DOHH2 (cell line): ENCODE results near the gene SUN1.

Source experiments
- H3F3A ChIP-seq: fragments of 200-600 bp; sonication (generic), shearing (Covaris generic); 2 replicates; pipeline ENCODE4 v1.6.0; 2016; ENCODE audit warnings: antibody characterized with exemption, mild to moderate bottlenecking; ENCODE audit not compliant: control insufficient read depth, insufficient read depth
- H3K27ac ChIP-seq: fragments of 200-600 bp; sonication (generic); 2 replicates; pipeline ENCODE4 v1.5.1; 2014; ENCODE audit warnings: low read depth, mild to moderate bottlenecking, low read length, moderate library complexity
- H3K27me3 ChIP-seq: fragments of 200-600 bp; sonication (generic); 2 replicates; pipeline ENCODE4 v1.6.1; 2014; ENCODE audit warnings: mild to moderate bottlenecking, low read length, mixed read lengths; ENCODE audit not compliant: control insufficient read depth
- H3K36me3 ChIP-seq: fragments of 200-600 bp; sonication (generic); 2 replicates; pipeline ENCODE4 v1.6.1; 2014; ENCODE audit warnings: mild to moderate bottlenecking, low read length, moderate library complexity, mixed read lengths; ENCODE audit not compliant: control insufficient read depth
- H3K4me1 ChIP-seq: fragments of 200-600 bp; sonication (generic); 2 replicates; pipeline ENCODE4 v1.6.1; 2014; ENCODE audit warnings: mild to moderate bottlenecking, low read length, mixed read lengths; ENCODE audit not compliant: control insufficient read depth
- H3K4me2 ChIP-seq: fragments of 200-600 bp; sonication (generic); 2 replicates; pipeline ENCODE4 v1.6.0; 2014; ENCODE audit warnings: mild to moderate bottlenecking, low read length, moderate library complexity
- H3K4me3 ChIP-seq: fragments of 200-600 bp; sonication (generic); 2 replicates; pipeline ENCODE4 v1.5.1; 2014; ENCODE audit warnings: mild to moderate bottlenecking, low read length, mixed read lengths
- H3K79me2 ChIP-seq: fragments of 200-600 bp; sonication (generic); 2 replicates; pipeline ENCODE4 v1.6.1; 2014; ENCODE audit warnings: mild to moderate bottlenecking, low read length, mixed read lengths; ENCODE audit not compliant: control insufficient read depth
- H3K9me2 ChIP-seq: fragments of 200-600 bp; sonication (generic); replicated peaks from 2 replicates; pipeline ENCODE4 v1.6.1; 2014; ENCODE audit warnings: mild to moderate bottlenecking, low read length, mixed read lengths; ENCODE audit not compliant: control insufficient read depth
- H3K9me3 ChIP-seq: fragments of 200-600 bp; sonication (generic); 2 replicates; pipeline ENCODE4 v1.6.1; 2014; ENCODE audit warnings: antibody characterized with exemption, low read length, mixed read lengths; ENCODE audit not compliant: control insufficient read depth, insufficient read depth
- H4K20me1 ChIP-seq: fragments of 200-600 bp; sonication (generic); 2 replicates; pipeline ENCODE4 v1.6.0; 2014; ENCODE audit warnings: low read depth, mild to moderate bottlenecking, antibody characterized with exemption, low read length, moderate library complexity; ENCODE audit not compliant: control insufficient read depth, insufficient read depth
- EZH2phosphoT487 ChIP-seq: fragments of 200-600 bp; sonication (generic); IDR thresholded peaks from 2 replicates; pipeline ENCODE4 v1.6.1; 2017; ENCODE audit warnings: borderline replicate concordance, mild to moderate bottlenecking, antibody characterized with exemption, low read length, moderate library complexity, mixed read lengths
- TF ChIP-seq, protein P1 (sequence below): fragments of 200-600 bp; sonication (generic); IDR thresholded peaks from one replicate; pipeline ENCODE4 v1.5.1; 2014; ENCODE audit warnings: antibody characterized with exemption, mild to moderate bottlenecking, low read depth, low read length; ENCODE audit not compliant: poor library complexity, severe bottlenecking

Gene SUN1

DNA sequence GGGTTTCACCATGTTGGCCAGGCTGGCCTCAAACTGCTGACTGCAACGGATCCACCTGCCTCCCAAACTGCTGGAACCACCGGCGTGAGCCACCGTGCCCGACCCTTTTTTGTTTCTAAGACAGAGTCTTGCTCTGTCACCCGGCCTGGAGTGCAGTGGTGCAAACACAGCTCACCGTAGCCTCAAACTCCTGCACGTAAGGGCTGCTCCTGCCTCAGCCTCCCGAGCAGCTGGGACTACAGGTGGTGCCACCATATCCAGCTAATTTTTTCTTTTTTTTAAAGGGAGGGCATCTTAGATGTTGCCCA, 85.8 kb downstream of the SUN1 start:
- Histone ChIP-seq H3K27me3 (peaks cover 35% of the 10 kb centered on the region), H3K4me1 (peaks cover 9% of the 10 kb centered on the region), H3K79me2 (no peaks in the 10 kb centered on the region), H3K36me3 (no peaks in the 10 kb centered on the region), H3K9me2 (no peaks in the 10 kb centered on the region), H3F3A (no peaks in the 10 kb centered on the region), H3K9me3 (no peaks in the 10 kb centered on the region), H3K4me3 (no peak overlapping the region), H3K27ac (no peak overlapping the region), H3K4me2 (no peak overlapping the region), H4K20me1 (no peaks in the 10 kb centered on the region)
- no peak for TF ChIP-seq EZH2phosphoT487

DNA sequence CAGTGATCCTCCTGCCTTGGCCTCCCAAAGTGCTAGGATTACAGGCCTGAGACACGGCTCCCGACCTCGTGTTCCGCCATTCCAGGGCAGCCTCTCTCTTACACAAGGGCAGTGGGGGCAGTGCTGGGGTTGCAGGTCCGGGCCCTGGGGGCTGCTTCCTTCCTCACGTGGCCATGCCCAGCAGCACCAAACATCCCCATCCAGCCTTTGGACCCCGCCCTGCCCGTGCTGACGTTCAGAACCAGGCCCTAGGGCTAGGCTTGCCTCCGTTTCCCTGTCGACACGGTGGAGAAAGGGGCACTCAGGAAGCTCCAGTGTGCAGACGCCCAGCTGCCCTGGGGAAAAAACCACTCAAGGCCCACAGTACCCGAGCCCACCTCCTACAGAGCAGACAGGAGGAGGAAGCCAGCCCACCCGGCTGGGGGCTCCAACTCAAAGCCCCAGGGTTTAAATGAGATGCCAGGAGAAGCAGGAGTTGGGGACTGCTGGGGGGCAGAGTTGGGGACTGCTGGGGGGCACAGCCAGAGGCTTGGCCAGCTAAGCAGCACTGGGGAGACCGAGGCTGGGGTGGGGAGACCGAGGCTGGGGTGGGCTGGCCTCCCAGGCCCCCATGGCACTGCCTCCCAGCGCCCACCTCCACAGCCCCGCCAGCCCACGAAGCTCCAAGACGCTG, 86.3 kb downstream of the SUN1 start:
- TF ChIP-seq EZH2phosphoT487, result no peak
- TF ChIP-seq, protein P1, sequence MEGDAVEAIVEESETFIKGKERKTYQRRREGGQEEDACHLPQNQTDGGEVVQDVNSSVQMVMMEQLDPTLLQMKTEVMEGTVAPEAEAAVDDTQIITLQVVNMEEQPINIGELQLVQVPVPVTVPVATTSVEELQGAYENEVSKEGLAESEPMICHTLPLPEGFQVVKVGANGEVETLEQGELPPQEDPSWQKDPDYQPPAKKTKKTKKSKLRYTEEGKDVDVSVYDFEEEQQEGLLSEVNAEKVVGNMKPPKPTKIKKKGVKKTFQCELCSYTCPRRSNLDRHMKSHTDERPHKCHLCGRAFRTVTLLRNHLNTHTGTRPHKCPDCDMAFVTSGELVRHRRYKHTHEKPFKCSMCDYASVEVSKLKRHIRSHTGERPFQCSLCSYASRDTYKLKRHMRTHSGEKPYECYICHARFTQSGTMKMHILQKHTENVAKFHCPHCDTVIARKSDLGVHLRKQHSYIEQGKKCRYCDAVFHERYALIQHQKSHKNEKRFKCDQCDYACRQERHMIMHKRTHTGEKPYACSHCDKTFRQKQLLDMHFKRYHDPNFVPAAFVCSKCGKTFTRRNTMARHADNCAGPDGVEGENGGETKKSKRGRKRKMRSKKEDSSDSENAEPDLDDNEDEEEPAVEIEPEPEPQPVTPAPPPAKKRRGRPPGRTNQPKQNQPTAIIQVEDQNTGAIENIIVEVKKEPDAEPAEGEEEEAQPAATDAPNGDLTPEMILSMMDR, result no peak
- Histone ChIP-seq H3K4me2 (no peak overlapping the region), H3K9me2 (no peaks in the 10 kb centered on the region), H3K36me3 (no peaks in the 10 kb centered on the region), H4K20me1 (no peaks in the 10 kb centered on the region), H3K27ac (no peak overlapping the region), H3K79me2 (no peaks in the 10 kb centered on the region), H3F3A (no peaks in the 10 kb centered on the region; the same call in 1 of the 2 replicates), H3K4me1 (peaks cover 14% of the 10 kb centered on the region), H3K9me3 (no peaks in the 10 kb centered on the region), H3K27me3 (peaks cover 37% of the 10 kb centered on the region), H3K4me3 (no peak overlapping the region)

DNA sequence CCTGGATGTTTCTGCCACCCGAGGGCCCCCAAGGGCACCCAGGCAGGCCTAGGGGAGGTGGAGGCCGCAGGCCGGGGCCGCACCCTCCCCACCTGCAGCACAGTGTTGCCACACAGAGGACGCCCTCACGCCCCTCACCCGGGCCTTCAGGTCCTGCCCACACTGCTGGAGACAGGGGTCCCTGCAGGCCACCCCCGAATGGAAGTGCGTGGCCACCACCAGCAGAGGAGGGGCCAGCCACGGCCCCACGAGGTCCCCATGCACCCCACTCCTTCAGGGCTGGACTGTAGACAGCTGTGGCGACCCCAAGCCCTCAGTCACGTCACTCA, 86.8 kb downstream of the SUN1 start:
- H4K20me1 ChIP-seq, result no peaks in the 10 kb centered on the region
- TF ChIP-seq, protein P1, result no peak
- no peak for TF ChIP-seq EZH2phosphoT487
- peaks cover 18% of the 10 kb centered on the region for H3K4me1 ChIP-seq
- H3K4me2 ChIP-seq, result no peak overlapping the region
- H3K9me3 ChIP-seq, result no peaks in the 10 kb centered on the region
- peaks cover 41% of the 10 kb centered on the region for H3K27me3 ChIP-seq
- no peaks in the 10 kb centered on the region; the same call in 1 of the 2 replicates for H3F3A ChIP-seq
- no peak overlapping the region for H3K27ac ChIP-seq
- no peaks in the 10 kb centered on the region for H3K79me2 ChIP-seq
- H3K4me3 ChIP-seq, result no peak overlapping the region
- no peaks in the 10 kb centered on the region for H3K36me3 ChIP-seq
- H3K9me2 ChIP-seq, result no peaks in the 10 kb centered on the region

DNA sequence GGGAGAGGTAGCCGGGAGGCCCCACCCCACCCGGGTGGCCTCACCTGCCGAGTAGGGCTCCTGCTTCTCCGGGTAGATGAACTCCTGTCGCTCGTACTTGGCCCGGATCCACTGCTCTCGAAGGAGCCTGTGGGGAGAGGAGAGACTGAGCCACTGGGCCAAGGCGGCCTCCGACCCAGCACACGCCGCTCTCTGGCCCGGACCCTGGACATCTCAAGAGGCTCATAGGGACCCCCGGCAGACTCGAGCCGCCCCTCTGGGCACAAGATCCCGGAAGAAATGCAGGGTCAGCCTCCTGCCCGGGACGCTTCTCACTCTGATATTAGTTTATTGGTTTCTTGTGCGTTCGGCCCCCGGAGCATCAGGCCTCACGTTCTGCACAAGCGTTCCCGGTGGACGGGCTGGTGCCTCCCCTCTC, 87.7 kb downstream of the SUN1 start:
- Histone ChIP-seq H3K36me3 (no peaks in the 10 kb centered on the region), H3F3A (no peaks in the 10 kb centered on the region; the same call in 1 of the 2 replicates), H3K4me2 (no peak overlapping the region), H3K9me3 (no peaks in the 10 kb centered on the region), H4K20me1 (no peaks in the 10 kb centered on the region), H3K27me3 (peaks cover 44% of the 10 kb centered on the region), H3K4me3 (no peak overlapping the region), H3K27ac (no peak overlapping the region), H3K4me1 (peaks cover 26% of the 10 kb centered on the region), H3K79me2 (no peaks in the 10 kb centered on the region), H3K9me2 (no peaks in the 10 kb centered on the region)
- TF ChIP-seq, protein P1, result no peak
- no peak for TF ChIP-seq EZH2phosphoT487
